NCI-H146 treated with DMSO at 0.1 percent for 48 hours (cell line): ENCODE measurements around the gene CDK5RAP2.

Source experiments
- DNase-seq: peaks from one replicate; lab custom pipeline; 2025; ENCODE audit not compliant: unreplicated experiment; lab: John Stamatoyannopoulos, UW

Gene CDK5RAP2

DNA sequence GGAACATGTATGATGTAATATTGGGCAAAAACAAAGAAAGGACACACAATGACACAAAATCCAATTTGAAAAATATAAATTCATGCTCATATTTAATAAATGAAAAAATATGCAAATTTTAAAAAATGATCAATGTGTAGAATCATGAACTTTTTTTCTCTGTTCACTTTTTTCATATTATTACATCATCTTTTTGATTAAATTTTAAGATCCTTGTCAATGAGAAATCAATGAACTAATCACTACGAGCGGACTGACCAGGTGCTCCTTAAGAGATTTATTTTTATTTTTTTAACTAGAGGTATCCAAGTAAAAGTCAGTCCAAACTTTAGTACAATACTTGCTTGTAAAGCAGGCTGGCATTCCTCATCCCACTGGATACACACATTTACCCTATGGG is 174.1 kb downstream of the CDK5RAP2 start:
- DNase-seq: no peak

DNA sequence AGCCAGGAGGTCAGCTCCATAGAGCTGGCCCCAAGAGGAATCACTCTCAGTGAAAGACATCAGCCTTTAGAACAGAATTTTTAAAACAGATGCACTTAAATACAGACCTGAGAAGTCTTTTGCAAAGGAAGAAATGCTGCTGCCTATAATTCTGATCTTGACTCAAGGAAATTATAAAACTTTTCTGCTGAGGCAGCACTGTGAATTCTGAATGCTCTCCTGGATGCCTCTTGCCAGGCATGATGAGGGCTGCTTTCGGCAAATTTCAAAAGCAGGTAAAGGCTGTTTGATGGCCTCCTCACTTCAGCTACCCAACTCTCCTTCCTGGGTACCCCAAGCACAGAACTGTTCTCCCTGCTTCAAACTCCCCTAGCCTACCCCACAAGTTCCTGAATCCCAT is 174.8 kb downstream of the CDK5RAP2 start:
- DNase-seq: no peak

- DNase-seq: no peak
These were observed 176.5 kb downstream of the CDK5RAP2 start for GRCh38 chr9:120403543-120403856.

GRCh38 chr9:120402741-120403542 is 177.0 kb downstream of the CDK5RAP2 start:
- no peak for DNase-seq

DNA sequence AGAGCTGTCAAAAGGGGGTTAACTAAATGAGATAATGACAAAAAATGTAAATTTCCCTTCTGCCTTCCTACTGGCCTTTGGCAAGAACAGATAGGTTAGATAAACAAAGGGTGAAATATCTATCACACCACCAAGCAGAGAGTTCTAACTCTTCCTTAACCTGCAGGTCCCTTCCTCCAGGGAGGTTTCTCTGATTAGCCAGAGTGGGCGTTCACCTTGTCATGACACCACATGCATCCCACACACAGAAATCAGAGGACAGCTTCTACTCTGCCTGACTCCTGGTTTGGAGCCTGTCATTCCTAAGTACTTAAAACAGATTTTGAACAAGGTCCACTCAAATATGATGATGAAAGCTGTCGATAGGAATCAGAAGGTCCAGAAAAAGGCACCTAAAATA is 180.0 kb downstream of the CDK5RAP2 start:
- DNase-seq: no peak

GRCh38 chr9:120398286-120398685 is 181.7 kb downstream of the CDK5RAP2 start:
- DNase-seq: no peak

DNA sequence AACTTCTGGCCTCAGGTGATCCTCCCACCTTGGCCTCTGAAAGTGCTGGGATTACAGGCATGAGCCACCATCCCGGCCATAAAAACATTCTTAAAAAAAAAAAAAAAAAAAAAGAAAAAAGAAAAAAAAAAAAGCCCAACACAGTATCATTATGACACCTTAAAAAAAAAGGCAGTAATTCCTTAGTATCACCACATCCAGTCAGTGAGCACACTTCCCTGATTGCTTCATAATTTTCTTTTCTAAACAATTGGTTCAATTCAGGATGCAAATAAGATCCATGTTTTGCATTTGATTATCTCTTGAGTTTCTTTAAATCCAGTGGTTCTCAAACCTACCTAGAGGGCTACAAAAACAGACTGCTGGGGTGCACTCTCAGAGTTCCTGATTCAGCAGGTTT is 182.5 kb downstream of the CDK5RAP2 start:
- DNase-seq: no peak

DNA sequence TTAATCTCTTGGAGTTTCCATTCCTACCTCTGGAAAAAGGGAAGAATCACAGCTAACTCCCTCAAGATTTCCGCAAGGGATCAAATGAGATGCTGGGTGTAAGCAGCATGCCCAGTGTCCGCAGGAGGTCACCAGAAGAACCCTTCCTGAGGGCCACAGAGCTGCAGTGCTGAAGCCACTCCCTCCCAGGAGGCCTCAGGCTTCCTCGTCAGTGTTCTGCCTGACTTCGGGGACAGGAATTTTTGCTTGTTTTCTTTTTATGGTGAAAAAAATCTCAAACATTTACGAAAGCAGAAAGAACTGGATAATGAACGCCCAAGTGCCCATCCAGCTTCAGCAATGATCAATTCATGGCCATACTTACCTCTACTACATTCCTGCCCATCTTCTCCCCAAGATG is 183.0 kb downstream of the CDK5RAP2 start:
- DNase-seq: no peak

DNA sequence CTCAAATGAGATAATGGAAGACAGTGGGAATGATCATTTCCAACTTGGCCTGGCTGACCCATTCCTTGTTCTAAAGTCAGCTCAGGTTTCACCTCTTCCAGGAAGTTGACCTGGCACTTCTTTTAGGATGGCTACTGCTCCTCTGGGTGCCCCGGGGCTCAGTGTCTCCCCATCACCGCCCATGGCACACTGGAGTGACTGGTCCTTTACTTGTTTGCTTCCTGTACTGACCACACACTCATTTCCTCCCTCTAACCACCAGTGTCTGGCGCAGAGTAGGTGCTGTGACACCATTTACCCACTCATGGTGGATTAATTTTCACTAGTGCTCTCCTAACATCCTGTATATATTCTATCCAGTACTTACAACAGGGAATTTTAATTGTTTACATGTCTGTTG is 183.5 kb downstream of the CDK5RAP2 start:
- DNase-seq: no peak

DNA sequence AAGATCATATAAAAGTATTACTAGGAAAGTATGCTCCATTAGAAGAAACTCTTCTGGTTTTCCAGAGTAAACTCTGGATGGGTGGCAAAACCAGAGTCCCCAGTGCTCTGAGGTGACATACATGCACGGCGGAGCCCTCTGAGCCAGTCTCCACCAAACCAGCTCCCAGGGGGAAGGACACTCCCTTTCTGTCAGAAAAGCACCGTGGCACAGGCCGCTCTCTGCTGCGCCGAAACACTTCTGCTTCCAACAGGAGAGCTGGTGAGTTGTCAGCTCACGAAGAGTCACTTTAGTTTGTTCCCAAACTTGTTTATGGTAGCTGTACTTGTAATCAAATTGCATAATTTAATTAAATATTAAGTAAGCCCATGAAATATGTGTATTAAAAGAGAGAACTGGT is 184.6 kb downstream of the CDK5RAP2 start:
- DNase-seq: no peak

- DNase-seq: no peak
These were observed 185.8 kb downstream of the CDK5RAP2 start for GRCh38 chr9:120394058-120394669.

DNA sequence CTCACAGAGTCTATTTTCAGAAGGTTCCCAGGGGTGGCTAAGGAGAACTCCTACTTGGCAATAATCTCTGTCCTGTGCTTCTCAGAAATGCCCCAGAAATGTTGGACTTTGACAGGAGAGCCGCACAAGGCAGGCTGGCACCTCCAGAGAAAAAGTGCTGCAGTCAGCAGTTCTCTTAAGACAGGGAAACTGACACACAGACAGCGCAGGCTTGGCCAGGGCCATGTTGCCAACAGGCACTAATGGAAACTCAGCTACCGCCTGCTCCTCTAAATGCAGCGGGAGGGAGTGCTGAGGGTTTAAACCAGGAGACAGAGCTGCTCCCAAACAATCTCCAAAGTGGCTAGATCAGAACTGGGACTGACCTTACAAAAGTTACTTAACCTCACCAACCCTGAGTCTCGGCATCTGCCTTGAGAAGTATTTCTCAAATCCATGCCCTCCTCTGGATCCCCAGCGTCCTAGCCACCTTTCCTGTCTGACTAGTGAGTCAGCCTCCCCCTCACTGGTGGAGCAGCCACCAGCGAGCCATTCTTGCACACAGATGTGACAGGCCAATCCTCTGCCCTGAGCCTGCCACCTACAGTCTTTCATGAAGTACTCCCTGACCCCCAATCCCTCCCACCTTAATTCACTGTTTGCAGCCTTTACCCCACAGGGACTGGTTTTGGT is 186.4 kb downstream of the CDK5RAP2 start:
- no peak for DNase-seq

DNA sequence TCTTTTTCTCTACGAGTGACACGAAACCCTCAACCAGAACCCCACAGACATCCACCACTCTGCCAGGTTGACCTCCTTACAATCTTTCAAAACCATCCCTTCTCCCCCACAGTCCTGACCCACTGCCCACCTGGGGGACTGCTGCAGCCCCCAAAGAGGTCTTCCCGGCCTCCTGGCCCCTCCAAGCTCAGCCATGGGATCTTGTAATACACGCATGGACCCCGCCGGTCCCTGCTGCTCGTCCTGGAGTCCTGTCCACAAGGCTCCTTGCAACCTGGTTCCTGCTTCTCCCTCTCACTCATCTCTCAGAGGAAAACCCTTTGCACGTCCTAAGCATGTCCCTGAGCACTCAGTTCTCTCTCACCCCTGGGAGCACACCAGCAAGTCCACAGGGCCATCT is 187.3 kb downstream of the CDK5RAP2 start:
- no peak for DNase-seq

GRCh38 chr9:120392245-120392644 is 187.7 kb downstream of the CDK5RAP2 start:
- DNase-seq: no peak

DNA sequence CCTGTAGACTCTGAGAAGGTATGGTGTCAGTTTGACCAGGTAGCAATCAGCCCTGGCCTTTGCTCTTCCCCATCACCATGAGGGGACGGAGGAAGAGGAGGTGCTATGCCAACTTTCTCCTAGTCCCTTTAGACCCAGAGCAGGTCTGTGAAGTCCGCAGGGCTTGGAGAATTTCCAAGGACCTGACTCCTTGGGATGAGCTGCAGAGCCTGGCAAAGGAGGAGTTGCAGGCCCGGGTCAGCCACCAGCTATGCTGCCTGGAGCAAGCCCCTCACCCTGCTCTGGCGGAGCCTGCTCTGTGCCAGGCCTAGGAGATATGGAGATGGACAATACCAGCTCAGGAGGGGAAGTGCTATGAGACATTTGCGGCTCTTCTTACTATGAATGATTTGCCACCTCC is 188.3 kb downstream of the CDK5RAP2 start:
- DNase-seq: no peak

DNA sequence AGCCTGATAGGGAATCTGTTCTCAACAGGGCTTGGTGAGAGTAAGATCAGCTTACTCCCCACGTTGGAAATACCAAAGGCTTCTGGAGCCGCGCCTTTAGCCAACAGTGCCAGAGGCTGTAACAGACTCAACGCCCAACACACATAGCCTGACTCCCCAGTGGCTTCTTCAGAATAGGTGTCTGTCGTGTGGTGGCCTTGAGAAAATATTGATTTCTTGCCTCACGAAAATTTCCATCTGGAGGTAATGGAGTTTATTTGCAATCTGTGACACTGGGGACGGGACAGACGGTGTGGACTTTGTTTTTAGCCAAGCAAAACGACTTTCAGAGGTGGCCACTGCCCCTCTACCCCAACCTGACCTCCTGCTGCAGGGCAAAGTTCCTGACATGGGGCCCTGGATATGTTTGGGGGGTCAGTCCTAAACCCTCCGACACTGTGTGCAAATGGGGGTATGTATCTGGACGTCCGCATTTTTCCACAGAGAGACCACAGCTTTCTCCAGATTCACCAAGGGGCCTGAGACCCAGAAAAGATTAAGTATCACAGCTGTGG is 189.3 kb downstream of the CDK5RAP2 start:
- no peak for DNase-seq

DNA sequence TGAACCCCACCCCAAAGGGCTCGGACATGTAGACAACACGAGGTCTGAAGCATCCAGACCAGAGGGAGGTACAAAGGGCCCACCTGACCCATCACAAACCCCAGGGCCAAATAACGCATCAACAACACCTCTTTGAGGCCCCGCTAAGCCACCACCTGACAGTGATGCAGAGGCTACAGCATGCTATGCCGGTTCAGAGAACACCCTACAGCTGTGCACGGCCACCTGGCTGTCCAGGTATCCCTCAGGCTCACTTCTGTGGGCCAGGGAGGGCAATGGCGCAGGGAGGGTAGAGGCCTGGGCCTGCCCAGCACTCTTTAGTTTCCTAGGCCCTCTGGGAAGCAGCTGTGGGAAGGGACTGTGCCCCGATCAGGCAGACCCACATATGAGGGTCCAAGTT is 190.1 kb downstream of the CDK5RAP2 start:
- no peak for DNase-seq

DNA sequence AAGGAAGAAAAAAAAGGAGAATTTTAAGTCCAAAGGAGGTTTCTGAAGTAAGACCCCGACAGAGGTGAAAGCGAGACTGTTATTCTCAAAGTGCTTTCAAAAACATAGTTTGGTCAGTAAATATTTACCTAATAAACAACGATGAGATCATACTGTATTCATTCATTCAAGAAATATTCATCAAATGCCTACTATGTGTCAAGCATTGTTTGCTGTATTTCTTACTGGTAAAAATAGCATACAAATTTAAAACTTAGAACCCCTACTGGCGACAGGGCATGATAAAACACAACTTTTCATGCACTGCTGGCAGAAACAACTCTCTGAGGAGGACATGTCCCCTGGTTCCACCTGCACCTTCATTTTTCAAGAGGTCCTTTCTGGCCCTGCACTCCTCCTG is 190.7 kb downstream of the CDK5RAP2 start:
- no peak for DNase-seq

DNA sequence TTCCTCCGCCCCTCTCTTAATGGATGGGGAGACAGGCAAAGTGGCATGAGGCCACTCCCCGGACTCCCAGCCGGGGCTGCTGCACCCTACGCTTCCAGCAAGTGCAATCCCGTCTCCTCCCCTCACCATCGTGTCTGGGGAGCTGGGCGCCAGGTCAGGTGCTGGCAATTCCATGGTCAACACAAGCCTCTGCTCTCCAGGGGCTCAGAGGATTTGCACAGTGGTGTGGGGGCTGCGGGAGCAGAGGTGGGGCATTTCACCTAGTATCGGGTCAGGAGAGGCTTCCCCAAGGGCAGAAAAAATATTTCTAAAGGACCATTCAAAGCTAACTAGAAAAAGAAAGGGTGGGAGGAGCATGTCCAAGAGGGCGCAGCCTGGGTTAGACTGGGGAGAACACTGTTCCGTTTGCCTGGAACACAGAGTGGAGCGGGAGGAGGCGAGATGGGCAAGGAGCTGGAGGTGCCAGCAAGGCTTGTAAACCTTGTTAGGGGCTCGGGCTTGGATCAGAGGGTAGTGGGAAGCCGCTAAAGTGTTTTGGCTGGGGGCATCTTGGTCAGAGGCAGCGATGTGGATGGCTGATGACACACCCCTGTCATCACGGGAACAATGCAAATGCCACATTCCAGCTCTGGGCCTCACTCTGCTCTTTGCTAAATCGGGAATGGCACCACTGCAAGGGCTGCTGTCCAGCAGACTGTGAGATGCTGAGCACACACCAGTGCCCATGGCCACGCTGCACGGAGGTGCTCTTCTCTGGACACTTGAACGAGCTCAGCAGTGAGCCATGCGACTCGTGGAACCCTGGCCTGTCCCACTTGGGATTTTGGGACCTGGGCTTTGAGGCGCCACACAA is 191.7 kb downstream of the CDK5RAP2 start:
- DNase-seq: peak; percentile 43

GRCh38 chr9:120387257-120388002 is 192.5 kb downstream of the CDK5RAP2 start:
- peak; percentile 83 for DNase-seq
